HG02938 (cell line): ENCODE data around the gene ENTPD3.

Experiments
- ATAC-seq: cut with Tn5 transposase; IDR thresholded peaks from one replicate; pipeline ENCODE4 v1.9.1; 2021; ENCODE audit warnings: mild to moderate bottlenecking, moderate library complexity; ENCODE audit not compliant: unreplicated experiment

The ENTPD3 gene

GRCh38 chr3:40404591-40405198 is 17.7 kb downstream of the ENTPD3 start:
- ATAC-seq: no peak

GRCh38 chr3:40407007-40407406 is 20.0 kb downstream of the ENTPD3 start:
- no peak for ATAC-seq

- ATAC-seq: no peak
Observed at GRCh38 chr3:40407611-40408010, 20.6 kb downstream of the ENTPD3 start.

GRCh38 chr3:40414270-40414669 is 27.3 kb downstream of the ENTPD3 start:
- no peak for ATAC-seq

GRCh38 chr3:40417845-40418543 is 31.0 kb downstream of the ENTPD3 start:
- ATAC-seq: no peak

- ATAC-seq: no peak
Observed at GRCh38 chr3:40422861-40423260, 35.9 kb downstream of the ENTPD3 start.

GRCh38 chr3:40427045-40427669 is 40.2 kb downstream of the ENTPD3 start:
- ATAC-seq: no peak

GRCh38 chr3:40432793-40433192 is 45.8 kb downstream of the ENTPD3 start:
- ATAC-seq: no peak

GRCh38 chr3:40437889-40438288 is 50.9 kb downstream of the ENTPD3 start:
- ATAC-seq: no peak

- ATAC-seq: no peak
Observed at GRCh38 chr3:40445062-40445461, 58.1 kb downstream of the ENTPD3 start.

GRCh38 chr3:40445880-40446279 is 58.9 kb downstream of the ENTPD3 start:
- no peak for ATAC-seq

GRCh38 chr3:40450438-40450837 is 63.5 kb downstream of the ENTPD3 start:
- ATAC-seq: no peak

- ATAC-seq: no peak
Observed at GRCh38 chr3:40451551-40451950, 64.6 kb downstream of the ENTPD3 start.

- ATAC-seq: no peak
Observed at GRCh38 chr3:40452057-40452456, 65.1 kb downstream of the ENTPD3 start.

- peak; percentile 1 for ATAC-seq
Observed at GRCh38 chr3:40452562-40452875, 65.5 kb downstream of the ENTPD3 start.

- ATAC-seq: peak; percentile 95
Observed at GRCh38 chr3:40452876-40453730, 66.1 kb downstream of the ENTPD3 start.

- no peak for ATAC-seq
Observed at GRCh38 chr3:40453933-40454332, 66.9 kb downstream of the ENTPD3 start.

GRCh38 chr3:40455328-40455727 is 68.3 kb downstream of the ENTPD3 start:
- ATAC-seq: no peak

- ATAC-seq: no peak
Observed at GRCh38 chr3:40456279-40456939, 69.4 kb downstream of the ENTPD3 start.

- ATAC-seq: peak; percentile 59
Observed at GRCh38 chr3:40456940-40457823, 70.2 kb downstream of the ENTPD3 start, which contains the start of gene RPL14. TSS of gene RPL14 (plus strand) at chr3:40457339. CDS start at chr3:40457472, 133 bp downstream.
